GM18858 (cell line): ENCODE data around the gene HS1BP3.

Experiments used
- ATAC-seq: cut with Tn5 transposase; IDR thresholded peaks from one replicate; pipeline ENCODE4 v1.9.1; 2021; ENCODE audit not compliant: unreplicated experiment

The HS1BP3 gene

DNA sequence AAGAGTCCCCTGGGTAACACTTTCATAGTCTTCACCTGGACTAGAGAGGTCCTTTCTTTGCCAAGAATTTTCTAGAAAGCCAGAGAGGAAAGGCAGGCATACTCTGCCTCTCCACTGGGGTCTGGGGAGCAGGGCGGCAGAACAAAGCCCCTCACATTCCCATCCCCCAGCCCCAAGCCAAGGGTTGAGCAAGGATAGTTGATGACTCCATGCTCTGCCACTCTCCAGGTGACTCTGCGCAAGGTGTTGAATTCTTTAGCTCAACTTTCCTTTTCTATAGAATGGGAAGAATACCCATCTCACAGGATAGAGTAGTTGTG, 13.1 kb upstream of the HS1BP3 start:
- no peak for ATAC-seq

DNA sequence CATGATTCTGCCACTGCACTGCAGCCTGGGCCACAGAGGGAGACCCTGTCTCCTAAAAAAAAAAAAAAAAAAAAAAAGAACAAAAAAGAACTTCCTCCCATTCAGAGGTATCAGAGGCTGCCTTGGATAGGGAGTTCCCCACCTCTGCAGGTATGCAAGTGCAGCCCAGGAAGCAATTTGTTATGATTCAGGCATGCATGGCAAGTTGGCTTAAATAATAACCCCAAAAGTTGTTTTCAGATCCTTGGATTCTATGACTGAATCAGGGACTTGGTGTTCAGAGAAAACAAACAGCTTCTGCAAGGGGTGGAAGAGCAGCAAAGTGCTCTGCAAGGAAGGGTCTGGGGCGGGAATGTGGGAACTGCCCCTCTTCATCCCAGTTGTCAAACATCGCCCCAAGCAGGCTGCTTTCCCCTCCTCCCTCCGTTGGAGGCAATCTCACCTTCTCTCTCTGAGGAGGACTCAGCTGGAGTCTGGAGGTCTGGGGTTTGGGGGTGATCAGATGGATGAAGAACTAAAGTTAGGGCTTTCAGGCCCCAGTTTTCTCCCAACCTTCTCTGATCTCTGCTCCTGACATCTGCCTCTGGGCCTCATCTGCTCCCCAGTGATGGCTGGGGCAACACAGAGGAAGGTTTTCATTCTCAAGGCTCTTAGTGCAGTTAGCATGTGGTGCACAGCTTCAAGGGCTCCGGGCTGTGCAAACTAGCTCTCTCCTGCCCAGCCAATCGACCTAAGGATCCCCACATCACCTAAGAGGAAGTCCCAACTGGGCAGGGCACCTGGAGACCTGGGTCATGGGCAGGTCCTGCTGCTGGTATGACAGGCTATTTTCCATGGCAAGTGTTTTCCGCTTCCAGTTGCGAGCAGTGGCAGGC, 12.5 kb upstream of the HS1BP3 start:
- ATAC-seq = no peak

DNA sequence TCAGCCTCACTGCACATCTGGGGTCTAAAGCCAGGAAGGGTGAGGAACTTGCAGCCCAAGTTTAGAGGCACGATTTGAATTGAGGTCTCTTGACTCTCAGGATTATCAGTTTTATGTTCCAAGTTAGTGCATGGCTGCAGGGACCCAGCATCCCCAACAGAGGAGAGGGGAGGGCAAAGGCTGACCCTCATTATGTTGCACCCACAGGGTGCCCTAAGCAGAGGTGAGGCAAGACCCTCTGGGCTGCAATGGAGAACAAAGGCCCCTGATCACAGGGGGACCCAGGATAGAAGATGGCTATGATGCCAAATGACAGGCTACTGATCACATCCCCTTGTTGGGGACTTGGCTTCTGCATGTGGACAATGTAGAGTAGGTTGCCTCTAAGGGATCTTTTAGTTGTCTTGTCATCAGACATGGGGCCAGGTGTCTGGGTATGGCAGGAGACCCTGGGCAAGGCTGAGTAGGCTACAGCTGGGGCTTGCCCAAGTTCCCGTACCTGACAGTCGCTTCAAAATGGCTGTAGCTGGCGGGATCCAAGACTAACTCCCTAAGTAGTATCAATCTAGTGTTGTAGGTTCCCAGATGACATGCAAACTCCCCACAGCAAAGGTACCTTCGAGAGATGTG, 11.5 kb upstream of the HS1BP3 start:
- no peak for ATAC-seq

DNA sequence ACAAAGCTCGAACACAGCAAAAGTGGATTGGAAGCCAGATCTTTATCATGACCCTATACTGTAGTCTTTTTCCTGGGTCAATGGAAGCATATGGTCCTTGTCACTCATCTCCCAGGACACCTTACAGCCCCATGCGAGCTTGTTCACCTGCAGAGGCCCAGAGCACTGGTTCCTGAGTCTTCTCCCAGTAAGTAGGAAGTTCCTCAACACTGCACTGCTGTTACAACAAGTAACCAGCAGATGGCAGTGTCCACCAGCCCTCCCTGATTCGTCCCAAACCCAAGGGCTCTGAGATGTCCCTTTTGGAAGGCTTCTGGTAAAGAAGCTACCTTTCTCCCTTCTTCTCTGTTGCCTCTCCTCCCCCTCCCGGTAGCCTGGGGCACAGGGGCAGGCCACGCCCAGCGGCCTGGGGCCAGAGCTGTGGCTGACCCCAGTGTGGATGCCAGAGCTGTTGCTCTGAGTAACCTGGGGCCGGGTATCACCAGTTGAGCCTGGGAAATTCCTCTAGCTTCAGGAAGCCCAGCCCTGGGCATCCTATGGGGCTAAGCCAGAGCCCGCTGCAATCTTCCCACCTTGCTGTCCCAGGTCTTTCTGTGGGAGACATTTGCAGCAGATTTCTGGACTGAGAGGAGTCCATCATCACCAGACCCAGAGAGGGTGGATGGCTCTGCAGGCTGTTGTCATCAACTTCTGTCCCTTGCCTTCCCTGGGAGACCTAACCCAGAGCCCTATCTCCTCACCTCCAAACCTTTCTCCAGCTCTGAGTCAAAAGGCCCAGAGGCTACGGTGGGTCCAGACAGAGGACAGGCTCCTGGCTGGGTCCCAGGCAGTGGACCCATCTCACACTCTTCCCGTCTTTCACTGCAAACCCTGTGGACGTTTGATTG, 10.8 kb upstream of the HS1BP3 start:
- ATAC-seq = peak; percentile 65

DNA sequence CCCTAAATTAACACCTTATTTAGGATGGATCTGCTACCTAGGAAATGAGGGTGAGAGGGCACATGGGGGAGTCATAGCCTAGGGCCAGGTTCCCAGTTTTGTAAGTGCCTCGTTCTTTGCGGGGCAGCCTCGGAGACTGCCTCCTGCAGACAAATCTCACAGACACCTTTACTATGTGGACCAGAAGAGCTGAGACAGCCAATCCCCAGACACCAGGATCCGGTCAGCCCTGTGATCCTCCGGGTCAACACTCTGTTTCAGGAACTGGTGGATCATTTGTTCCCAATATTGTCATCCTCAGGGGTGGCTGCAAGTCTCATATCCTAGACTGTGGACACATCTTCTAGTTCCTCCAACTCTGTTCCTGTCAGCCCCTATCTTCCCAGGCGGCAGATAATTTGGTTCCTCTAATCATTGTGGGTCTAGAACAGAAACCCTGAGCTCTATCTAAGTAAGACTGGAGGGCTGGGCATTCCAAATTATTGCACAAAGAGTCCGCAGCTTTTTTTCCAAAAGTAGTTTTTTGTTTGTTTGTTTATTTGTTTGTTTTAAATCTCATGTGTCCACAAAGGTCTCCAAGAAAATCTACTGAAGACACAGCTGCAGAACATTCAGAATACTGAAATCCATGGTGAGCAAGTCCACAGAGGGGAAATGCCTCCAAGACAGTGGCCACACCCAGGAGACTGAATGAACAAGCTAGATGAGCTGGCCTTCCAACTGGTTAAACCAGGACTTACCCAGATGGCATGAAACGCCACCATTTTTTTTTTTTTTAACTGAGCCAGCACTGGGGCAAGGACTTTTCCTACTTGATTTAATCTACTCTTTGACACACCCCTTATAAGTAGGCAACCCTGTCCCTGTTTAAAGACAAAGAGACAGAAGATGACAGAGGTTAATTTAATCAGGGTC, 9.9 kb upstream of the HS1BP3 start:
- ATAC-seq = no peak

DNA sequence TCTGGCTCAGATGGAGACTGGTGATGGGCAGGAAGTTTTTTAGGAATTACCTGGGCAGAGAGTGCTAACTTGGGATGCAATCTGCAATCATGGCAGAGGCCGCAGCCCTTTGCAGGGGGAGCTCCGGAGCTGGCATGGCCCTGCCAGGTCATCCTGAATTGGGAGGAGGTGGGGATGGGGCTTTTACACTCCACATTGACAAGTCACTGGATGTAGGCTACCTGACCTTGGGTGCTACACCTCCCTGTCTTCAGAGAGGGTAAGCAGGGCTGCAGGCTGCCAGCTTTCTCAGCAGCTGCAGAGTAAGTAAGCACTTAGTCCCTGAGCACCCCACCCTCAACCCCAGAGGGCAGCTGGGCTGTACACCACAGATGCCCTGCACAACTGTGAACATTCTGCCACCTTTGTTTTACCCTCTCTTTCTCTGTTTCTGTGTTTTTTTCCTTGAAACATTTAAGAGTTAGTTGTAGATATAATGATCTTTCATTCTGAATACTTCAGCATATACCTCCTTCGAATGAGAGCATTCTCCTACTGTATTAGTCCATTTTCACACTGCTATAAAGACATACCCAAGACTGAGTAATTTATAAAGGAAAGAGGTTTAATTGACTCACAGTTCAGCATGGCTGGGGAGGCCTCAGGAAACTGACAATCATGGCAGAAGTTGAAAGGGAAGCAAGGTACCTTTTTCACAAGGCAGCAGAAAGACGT, 6.8 kb upstream of the HS1BP3 start:
- no peak for ATAC-seq

DNA sequence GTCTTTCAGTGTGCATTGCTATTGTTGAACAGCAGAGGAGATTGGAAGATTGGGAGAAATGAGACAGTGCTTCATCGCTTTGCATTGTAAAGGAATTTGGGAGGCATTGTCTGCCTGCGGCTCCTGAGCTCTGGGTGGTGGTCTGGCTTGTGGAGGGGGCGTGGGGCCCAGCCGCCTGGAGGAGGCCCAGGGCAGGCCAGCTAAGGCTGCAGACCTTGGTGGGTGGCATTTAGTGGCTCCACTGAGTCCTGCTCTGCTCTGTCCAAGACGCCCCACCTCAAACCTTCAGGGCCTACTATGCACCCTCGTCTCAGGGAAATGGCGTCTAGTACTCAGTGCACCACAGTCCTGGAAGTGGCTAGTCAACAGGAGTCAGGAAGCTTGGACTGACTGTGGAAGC, 5.7 kb upstream of the HS1BP3 start:
- no peak for ATAC-seq

DNA sequence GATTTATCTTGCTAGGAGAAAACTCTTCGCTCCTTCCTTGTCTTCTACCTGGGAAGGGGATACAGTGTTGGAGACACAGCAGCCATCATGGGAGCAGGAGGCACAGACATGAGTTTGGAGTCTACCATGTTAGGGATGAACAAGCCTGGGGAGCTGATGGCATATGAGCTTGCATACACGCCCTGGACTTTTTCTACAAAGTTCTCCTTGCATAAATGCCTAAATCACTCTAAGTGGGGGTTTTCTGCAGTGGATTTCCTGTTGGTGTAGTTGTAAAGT, 3.6 kb upstream of the HS1BP3 start:
- ATAC-seq = no peak

DNA sequence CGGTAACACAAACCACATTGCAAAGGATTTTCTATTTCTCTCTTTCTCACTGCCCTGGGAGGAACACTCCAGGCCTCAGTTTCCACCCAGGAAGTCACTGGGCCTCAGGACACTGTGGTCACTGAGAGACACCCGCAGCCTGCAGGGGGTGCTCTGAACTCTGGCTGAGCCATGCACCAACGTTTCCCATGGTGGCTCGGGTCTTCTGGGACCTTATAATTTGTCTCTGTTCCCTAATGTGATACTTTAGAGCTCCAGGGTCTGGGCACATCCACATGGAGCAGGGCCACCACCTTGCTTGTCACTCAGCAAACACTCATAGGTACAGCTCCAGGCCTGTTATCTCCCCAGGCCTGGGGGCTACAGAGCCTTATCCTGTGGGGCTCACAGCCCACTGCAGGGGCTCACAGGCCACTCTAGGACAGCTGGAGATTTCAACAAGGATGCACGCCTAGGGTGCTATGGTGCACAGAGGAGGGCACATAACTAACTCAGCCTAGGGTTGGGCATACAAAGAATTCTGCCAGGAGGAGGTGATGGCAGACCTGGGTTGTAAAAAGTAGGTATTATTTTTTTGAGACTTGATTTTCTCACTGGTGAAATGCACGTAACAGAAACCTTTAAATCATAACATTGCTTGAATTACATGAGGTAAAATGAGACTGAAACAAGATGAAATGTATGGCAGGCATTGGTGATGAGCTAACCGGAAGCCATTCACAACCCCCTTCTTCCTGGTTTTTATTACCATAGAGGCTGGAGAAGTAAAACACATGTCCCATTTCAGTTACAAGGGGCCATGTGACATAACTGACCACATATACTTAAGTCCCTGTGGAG, 3.0 kb upstream of the HS1BP3 start:
- ATAC-seq = no peak

DNA sequence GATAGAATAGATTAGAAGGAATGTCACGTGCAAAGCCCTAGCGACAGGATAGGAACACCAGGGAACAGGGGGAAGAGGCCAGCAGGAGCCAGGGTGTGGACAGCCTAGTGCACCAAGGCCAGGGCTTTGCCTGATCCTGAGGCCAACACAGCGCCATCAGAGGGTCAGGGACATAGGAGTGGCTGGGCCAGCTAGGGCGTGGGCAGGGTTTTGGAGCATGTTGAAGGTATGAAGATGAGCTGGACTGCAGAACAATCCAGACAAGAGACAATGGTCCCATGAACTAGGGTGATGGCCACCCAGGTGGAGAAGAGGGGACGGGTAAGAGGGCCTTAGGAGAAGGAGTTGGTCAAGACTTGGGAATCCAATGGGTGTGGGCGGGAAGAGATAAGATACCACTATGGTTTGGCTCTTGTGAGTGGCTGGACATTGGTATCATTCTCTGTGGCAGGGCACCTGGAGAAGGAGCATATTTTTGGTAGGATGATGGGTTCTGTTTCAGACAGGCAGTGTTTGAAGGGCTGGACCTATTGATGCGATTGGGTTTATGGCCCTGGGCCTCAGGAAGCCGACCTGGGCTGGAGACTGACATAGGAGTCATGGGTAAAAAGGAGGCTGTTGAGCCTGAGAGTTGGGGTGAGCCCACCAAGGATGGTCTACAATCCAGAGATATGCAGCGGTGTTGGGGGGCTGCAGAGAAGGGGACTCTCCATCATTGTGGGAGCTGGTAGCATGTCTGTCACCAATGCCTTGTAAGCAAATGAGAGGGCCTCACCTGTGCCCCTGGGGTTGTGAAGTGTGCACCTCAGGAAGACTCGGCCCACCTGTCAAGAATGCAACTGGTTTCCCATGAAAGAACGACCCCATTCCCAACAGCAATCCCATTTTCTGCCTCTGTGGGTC, 2.0 kb upstream of the HS1BP3 start:
- ATAC-seq = no peak

DNA sequence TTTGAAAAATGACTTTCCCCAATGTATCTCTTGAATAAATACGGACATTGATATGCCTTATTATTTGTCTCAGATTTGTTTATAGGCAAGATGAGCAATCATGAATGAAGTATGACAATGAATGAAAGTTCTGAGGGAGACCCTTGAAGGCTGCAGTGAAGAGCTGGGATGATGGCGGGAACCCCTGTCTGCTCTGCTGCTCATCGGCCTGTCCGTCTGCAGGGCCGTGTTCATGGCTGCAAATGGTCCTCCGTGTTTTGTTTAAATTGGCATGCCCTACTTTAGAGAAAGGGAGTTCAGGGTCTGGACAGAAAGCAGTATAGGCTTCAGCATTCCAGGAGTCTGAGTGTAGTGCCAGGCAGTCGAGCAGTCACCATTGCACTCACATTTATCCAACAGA, 1.2 kb upstream of the HS1BP3 start:
- no peak for ATAC-seq

DNA sequence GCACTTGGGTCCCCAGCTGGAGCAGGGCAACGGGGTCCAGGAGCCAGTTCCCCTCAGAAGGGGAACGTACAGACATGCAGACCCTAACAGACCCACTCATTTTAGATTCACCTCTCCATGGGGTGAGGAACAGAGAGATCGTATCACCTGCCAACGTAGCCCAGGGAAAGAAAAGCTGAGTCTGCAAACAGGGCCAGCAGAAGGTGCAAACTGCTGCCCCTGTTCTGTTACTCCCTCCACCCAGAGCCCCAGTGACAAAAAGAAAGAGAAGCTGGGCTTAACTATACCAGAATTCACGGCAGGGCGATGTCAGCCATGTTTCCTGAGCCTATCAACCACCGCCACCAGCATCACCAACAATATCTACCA, 817 bp upstream of the HS1BP3 start:
- no peak for ATAC-seq

DNA sequence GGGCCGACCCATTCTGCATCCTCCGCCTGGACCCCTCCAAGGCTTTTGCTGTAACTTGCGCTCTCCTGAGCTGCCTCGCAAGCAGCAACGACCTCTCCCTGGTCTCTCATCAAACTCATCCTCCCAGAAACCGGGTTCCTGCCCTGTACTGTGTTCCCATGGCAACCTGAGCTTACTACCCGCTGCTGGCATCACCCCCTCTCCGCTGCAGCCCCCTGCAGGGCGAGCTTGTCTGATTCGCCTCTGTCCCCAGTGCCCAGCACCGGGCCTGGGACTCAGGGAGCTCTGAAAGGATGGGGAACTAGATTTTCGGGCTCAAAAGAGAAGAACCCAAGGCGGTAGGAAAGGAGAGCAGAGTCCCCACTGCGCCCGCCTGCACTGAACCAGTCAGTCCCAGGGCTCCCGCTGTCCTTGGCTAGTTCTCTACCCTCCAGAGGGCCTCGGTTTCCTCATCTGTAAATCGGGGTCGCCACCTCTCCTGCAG, 463 bp downstream of the HS1BP3 start:
- ATAC-seq = peak; percentile 4

DNA sequence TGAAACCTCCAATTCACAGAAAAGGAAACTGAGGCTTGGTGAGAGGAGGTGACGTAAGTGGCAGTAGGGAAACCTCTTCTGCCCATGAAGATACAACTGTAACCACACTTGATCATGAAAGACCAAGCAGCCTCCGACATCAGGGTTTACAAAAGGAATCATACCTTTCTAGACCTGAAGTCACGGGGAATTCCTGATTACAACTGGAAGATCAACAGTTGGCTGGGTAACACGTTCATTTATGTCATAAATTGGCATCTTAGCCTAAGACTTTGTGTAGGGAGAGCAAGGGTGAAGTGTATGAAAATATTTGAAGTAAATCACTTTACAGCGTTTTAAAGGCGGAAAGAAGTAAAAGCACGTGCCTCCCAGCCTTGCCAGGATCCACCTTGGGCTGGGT, 922 bp downstream of the HS1BP3 start:
- no peak for ATAC-seq

DNA sequence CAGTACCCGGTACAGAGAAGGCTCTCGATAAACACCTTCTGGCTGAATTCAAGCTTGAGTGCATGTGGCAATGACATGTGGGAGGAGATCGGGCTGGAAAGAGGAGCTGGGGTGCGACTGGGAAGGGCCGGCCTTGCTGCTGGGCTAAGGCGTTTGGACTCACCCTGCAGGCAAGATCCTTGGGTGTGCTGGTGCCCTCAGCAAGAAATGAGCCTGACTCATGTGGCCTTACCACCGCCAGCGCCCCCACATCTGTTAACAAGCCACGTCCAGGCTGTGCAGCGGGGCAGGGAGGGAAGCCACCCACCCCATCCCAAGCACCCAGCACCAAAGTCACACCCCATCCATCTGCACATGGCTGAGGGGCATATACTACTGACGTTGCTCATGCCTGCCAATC, 1.3 kb downstream of the HS1BP3 start:
- ATAC-seq = no peak

DNA sequence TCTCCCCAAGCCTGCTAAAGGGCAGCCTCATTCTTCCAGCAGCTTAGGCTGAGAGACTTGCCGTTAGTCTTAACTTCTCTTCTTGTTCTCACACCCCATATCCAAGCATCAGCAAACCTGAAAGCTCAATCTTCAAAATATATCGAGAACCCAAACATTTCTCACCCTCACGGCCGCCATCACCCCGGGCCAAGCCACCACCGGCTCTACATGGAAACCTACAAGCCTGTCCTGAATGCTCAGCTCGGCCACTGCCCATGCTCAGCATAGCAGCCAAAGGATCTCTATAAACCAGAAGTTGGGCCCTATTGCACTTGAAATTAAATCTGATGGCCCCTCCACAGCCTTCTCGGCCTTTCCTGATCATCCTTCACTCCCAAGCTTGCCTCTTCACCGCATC, 2.1 kb downstream of the HS1BP3 start:
- ATAC-seq = no peak

DNA sequence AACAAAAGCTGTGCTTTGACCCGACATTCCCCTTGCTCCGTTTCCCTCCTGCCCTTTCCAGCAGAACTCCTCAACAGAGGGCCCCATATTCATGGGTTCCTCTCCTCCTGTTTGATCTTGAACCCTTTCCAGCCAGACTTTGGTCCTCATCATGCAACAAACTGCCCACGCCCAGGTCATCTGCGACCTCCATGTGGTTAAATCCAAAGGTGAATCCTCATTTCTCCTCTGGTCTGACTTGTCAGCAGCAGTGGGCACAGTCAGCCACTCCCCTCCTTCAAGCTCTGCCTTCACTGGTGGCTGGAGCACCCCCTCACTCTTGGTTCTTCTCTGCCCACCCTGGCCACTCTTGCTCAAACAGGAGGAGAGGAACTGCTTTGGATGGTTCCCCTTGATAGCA, 2.7 kb downstream of the HS1BP3 start:
- ATAC-seq = no peak

DNA sequence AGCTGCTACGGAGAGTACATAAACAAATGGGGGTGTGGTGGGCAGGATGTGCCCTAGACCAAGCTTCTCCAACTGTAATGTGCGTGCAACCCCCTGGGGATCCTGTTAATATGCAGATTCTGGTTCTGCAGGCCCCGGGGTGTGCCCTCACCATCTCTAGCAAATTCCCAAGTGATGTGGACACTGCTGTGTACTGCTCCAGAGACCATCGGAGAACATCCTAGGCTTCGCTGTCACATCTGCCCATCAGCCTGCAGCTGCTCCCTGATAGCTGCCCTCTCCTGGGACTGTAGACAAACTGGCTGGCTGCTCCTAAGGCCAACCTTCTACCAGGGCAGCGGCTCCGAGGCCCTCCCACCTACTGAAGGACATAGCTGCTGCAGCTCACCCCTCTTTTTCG, 3.2 kb downstream of the HS1BP3 start:
- ATAC-seq = no peak
